PFSK-1 (cell line): ENCODE measurements around the gene SLAMF1.

Source experiments
- POLR2AphosphoS5 ChIP-seq: IDR thresholded peaks from 2 replicates; pipeline ENCODE4 v1.6.1; 2012; ENCODE audit warnings: low read depth, mild to moderate bottlenecking, control low read depth, low read length, moderate library complexity
- SIN3A ChIP-seq: IDR thresholded peaks from 2 replicates; pipeline ENCODE4 v1.6.1; 2012; ENCODE audit warnings: mild to moderate bottlenecking, low read length, moderate library complexity, borderline replicate concordance; ENCODE audit not compliant: insufficient read depth
- TAF1 ChIP-seq: IDR thresholded peaks from 2 replicates; pipeline ENCODE4 v1.6.1; 2012; ENCODE audit warnings: low read length, control low read depth, borderline replicate concordance; ENCODE audit not compliant: insufficient read depth

DNA sequence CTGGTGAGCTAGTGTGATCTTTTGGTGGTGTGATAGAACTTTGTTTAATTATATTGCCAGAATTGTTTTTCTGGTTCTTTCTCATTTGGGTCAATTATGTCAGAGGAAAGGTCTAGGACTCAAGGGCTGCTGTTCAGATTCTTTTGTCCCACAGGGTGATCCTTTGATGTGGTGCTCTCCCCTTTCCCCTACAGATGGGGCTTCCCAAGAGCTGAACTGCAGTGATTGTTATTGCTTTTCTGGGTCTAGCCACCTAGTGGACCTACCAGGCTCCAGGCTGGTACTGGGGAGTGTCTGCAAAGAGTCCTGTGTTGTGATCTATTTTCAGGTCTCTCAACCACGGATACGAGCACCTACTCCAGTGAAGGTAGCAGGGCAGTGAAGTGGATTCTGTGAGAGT lies 41.6 kb downstream of the SLAMF1 start:
- TF ChIP-seq POLR2AphosphoS5 (no peak), SIN3A (no peak), TAF1 (no peak)
